GM12801 (cell line): ENCODE results near the gene IFNLR1.

Experiments used
- TF ChIP-seq, protein P1 (sequence below): IDR thresholded peaks from one replicate; pipeline ENCODE4 v1.5.1; 2011; ENCODE audit warnings: control low read depth; ENCODE audit not compliant: insufficient read length; ENCODE audit errors: extremely low read depth

Gene IFNLR1

DNA sequence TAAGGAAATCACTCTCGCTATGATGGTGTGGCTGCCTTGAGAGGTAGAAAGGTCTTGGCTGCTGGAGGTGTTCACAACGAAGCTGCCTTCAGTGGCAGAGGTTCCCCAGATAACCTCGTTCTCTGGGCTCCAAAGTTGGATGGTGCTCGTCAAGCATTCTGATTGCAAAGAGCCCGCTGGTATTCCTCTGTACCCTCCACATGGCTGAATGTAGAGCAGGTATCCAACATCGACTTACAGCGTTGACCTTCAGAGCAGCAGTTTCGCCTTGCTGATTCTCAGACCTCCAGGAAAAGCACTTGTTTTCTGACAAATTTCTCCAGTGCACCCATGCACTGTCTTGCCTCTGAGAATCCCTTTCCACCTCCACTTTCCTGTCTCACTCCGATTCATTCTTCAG, 39.9 kb downstream of the IFNLR1 start:
- TF ChIP-seq, protein P1, sequence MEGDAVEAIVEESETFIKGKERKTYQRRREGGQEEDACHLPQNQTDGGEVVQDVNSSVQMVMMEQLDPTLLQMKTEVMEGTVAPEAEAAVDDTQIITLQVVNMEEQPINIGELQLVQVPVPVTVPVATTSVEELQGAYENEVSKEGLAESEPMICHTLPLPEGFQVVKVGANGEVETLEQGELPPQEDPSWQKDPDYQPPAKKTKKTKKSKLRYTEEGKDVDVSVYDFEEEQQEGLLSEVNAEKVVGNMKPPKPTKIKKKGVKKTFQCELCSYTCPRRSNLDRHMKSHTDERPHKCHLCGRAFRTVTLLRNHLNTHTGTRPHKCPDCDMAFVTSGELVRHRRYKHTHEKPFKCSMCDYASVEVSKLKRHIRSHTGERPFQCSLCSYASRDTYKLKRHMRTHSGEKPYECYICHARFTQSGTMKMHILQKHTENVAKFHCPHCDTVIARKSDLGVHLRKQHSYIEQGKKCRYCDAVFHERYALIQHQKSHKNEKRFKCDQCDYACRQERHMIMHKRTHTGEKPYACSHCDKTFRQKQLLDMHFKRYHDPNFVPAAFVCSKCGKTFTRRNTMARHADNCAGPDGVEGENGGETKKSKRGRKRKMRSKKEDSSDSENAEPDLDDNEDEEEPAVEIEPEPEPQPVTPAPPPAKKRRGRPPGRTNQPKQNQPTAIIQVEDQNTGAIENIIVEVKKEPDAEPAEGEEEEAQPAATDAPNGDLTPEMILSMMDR = no peak

DNA sequence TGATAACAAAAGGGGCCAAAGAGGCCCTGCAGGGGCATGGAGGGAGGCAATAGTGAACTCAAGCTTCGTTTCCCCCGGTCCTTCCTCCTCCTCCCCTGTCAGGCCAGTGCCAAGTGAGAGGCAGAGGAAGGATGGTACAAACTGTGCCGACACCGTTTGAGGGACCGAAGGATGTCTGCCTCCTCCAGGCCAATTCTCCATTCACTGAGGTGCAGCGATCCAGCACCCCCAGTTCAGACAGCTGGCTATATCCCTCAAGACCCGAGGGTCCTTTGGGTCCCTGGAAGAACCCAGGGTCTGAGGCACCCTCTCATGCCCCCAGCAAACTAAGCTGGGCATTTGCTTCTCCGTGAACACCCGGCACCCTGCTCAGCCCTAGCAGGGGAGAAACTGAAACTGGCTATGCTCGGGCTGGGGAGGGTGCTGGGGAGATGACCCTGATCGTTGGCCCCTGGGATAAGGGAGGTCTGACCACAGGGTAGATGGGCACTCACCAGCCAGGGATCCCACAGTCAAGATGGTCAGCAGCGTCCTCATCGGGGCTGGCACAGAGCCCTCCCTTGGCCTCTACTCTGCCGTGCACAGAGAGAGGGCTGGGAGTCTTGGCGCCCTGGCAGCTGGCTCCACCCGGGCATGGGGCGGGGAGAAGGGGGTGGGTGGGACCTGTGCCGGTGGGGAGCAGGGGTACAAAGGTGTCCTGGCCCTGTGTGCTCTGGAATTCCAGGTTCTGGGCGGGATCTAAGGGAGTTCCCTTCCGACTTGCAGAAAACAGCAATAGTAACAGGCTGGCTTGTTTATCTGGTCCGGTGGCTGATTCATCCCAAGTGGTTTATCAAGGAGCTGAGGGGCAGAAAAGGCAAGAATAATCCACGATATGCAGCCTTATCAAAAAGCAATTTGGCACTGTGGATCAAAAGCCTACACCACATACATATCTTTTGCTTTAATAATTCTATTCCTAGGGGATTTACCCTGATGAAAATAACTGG, 44.2 kb downstream of the IFNLR1 start, which contains the start of gene IL22RA1:
Gene IL22RA1, minus strand, starts transcription at position 595 of the 989 bp plus-strand sequence. Its CDS starts 58 bp downstream, at position 537.
- TF ChIP-seq, protein P1 = no peak

DNA sequence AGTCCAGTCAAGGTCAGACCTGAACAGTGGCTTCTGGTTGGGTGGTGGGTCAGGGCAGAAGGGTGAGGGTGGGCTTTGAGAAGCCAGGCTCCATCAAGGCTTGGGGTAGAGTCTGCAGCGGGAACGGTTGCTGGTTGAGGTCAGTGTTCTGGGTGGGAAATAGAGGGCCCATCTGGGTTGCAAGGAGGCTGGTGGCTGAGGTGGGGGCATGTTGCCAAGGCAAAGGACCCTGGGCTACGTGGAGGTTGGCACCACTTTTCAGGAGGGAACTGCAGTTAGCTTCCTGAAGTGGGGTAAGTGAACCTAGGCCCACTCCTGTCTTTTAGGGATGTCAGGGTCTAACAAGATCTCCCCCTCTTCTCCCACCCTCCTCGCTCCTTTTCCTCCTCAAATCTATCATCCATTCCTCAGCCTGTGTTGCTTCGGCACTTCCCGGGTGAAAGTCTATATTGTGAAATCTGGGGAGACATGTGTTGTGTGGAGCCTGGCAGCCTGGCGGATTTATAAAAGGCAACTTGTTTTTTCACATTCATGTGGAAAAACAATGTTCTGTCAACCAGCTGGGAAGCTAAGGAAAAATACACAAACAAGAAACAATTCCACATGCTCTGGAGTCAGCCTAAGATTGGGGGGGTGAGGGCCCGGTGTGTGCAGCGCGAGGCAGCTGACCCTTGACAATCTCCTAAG, 45.6 kb downstream of the IFNLR1 start:
- TF ChIP-seq, protein P1 = no peak

DNA sequence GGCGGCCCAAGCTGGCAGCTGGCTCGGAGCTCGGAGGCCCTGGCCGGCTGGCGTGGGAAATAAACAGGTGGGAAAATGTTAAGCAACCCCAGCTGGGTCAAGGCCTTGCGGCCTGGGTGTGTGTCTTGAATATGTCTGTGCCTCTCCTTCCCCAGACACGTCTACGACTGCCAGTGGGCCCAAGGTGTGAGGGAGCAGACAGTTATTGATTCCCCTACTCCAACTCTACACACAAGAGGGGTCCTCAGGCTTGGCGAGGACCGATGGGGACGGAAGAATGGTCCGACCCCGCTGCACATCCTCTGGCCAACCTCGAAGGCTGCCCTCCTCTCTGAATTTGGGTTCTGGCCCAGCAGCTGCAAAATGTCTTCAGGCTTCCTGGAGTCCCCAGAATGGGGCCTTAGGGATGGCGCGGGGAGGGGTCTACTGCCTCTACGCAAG, 46.3 kb downstream of the IFNLR1 start:
- TF ChIP-seq, protein P1 = no peak

DNA sequence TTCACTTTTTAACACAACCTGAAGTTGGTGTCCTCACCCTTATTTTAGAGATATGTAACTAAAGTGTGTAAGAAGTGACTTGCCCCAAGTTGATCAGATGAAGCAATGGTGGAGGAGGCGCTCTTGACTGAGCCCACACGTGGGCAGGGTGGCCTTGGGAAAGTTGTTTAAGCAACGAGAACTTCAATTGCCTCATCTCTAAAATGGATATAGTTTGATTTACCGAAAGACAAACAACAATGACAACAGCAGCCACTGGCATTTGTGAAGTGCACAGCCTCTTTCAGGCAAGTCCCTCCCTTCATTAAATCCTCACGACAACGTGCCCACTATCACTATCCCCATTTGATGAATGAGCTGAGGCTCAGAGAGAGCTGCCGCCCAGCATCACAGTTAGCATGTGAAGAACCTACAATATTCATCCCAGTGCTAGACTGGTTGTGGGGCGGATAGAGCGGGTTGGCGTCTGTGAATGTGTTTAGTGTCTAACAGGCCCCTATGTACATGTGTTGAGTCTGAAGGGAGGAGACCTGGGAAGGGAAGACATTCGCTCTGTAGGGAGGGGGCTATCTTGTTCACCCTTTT, 47.2 kb downstream of the IFNLR1 start:
- TF ChIP-seq, protein P1 = no peak

DNA sequence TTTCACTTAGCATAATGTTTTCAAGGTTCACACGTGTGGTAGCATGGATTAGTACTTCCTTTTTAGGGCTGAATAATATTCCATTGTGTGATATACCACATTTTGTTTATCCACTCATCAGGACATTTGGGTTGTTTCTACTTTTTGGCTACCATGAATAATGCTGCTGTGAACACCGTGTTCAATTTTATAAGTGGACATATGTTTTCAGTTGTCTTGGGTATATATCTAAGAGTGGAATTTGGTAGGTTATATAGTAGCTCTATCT, 47.9 kb downstream of the IFNLR1 start:
- TF ChIP-seq, protein P1 = no peak

DNA sequence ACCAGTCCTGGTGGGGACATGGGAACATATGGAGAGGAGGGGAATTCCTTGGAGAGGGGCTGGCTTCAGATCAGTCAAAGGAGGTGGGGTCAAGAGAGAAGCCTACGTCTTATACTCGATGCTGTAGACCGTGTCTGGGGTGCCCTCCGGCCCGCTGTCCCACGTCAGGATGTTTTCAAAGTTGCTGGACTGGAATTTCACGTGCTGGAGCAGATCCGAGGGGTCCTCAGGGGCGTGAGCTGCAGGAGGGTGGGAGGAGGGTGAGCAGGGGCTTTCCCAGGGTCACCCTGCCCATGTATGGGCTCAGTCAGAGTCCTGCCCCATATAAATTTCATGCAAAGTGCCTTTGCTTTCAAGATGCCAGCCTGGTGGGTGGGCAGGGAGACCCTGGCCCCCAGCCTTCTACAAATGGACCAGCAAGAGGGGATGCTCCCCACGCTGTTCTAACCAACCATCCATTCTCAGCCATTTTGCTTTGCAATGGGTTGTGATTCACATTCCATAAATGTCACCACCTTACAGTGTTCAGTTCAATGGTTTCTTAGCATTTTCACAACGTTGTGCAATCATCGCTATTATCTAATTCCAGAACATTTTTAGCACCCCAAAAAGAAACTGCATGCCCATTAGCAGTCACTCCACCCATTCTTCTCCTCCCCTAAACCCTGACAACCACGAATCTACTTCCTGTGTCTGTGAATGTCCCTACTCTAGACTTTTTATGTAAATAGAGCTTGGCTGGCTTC, 48.4 kb downstream of the IFNLR1 start:
- TF ChIP-seq, protein P1 = no peak
